Stimulated activated naive CD8-positive, alpha-beta T cell treated with anti-CD3 and anti-CD28 coated beads, Interleukin-15, Interleukin-2, amounts not matched to agents 100 U/mL and 50 U/mL, for 24 hours (primary cell): Measurements from ENCODE around the gene MAP1LC3C.

Source experiments
- ATAC-seq: fragments of 150-1000 bp; cut with Tn5 transposase; one replicate; pipeline ENCODE4 v1.10.0; 2021
- DNase-seq: peaks from one replicate; pipeline ENCODE4 v3.0.0; 2021

Gene MAP1LC3C

DNA sequence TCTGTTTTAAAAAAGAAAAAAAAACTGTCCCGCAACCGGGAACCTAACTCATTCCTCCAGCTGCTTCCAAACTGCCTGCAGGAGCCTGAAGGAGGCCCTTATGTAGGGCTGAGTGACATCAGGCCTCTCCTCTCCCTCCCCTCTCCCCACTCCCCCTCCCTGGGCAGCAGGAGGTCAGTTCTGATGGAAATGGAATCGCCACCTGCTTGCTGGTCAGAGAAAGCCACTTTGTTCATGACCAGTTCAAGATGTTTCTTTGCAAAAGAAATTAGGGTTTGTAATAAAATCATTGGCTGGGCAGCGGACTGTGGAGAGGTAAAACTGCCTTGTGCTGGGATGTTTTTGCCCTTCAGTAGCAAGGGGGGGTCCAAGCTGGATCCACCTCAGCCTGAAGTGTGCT lies at the start of gene MAP1LC3C:
Gene MAP1LC3C (minus strand): TSS at position 73 of the 400 bp plus-strand sequence. CDS start 90 bp downstream, outside the sequence.
- no peak for DNase-seq
- no peak for ATAC-seq

DNA sequence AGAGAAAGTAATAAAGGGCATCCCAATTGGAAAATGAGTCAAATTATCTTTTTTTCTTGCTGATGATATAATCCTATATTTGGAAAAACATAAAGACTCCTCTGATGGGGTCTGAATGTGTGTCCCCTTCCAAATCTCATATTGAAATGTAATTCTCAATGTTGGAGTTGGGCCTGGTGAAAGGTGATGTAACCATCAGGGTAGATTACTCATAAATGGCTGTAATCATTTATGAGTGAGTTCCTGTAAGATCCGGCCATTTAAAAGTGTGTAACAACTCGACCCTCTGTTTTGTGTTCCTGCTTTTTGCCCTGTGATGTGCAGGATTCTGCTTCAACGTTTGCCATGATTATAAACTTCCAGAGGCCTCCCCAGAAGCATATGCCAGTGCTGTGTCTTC lies 44.3 kb upstream of the MAP1LC3C start:
- DNase-seq = no peak
- ATAC-seq = no peak

DNA sequence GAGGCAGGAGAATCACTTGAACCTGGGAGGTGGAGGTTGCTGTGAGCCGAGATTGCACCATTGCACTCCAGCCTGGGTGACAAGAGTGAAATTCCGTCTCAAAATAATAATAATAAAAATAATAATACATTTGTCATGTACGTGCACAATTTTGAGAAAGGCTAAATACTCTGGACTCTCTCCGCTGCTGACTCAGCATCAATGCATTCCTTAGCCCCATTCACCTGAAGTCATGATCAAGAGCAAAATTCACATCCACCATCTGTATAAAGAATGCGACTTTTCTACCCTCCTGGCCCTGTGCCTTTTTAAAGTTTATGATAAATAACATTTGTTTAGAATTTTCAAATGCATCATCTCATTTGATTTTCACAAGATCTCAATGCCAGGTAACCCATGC lies 35.5 kb upstream of the MAP1LC3C start:
- no peak for ATAC-seq
- DNase-seq = no peak

DNA sequence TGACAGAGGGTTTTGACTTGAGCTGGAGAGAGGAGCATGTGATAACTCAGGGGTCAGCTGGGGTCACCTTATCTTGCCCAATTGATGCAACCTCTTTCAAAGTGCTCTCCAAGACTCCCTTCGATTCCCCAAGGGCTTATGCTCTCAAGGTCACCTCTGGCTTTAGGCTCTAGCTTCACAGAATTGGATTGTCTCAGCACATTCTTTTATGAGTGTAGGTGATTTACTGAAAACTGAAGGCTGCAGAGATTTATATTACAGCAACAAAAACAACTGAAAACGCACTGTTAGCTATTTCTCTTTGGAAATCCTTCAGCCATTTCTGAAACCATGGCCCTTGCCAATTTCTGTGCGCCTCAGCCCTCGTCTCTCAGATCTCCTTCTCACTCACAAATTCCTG lies 34.5 kb upstream of the MAP1LC3C start:
- ATAC-seq (no peak), DNase-seq (no peak)

DNA sequence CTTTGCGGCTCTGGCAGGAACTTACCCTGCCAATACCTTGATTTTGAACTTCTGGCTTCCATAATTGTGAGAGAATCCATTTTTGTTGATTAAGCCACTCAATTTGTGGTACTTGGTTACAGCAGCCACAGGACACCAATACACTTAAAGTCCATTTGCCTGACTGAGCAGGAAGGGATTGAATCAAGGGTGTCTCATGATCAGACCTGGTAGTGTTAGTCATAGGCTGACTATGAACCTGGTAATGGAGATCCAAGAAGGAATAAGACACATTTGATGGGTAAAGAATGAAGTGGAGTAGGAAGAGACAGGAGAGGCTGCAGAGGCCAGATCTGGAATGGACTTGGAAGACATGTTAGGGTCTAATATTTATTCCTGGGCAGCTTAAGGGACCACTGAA lies 31.2 kb upstream of the MAP1LC3C start:
- ATAC-seq (no peak), DNase-seq (no peak)

DNA sequence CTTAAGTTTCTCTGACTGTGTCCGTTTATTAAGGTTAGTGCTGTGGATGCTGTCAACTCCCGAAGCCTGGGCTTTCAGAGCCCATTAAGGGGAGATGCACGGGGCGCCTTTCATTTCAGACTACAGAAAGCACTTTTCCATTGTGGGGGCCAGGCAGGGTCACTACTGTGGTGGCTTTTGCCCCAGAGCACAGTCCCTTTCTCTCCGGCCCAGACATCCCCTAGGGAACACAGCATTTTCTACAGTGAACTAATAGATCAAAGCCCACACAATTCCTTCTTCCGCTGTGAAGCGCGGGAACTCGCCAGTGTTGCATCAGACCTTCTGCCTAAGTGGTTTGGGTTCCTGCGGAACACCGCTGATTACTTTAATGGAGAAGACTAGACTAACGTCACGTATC lies 26.8 kb upstream of the MAP1LC3C start:
- DNase-seq = no peak
- ATAC-seq = no peak

DNA sequence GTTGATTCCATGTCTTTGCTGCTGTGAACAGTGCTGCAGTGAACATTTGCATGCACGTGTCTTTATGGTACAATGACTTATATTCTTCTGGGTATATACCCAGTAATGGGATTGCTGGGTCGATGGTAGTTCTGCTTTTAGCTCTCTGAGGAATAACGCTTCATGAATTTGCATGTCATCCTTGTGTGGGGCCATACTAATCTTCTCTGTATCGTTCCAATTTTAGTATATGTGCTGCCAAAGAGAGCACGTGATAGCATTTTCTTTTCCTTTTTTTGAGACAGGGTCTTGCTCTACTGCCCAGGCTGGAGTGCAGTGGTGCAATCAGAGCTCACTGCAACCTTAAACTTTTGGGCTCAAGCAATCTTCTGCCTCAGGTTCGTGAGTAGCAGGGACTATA lies 24.9 kb upstream of the MAP1LC3C start:
- DNase-seq (no peak), ATAC-seq (no peak)

DNA sequence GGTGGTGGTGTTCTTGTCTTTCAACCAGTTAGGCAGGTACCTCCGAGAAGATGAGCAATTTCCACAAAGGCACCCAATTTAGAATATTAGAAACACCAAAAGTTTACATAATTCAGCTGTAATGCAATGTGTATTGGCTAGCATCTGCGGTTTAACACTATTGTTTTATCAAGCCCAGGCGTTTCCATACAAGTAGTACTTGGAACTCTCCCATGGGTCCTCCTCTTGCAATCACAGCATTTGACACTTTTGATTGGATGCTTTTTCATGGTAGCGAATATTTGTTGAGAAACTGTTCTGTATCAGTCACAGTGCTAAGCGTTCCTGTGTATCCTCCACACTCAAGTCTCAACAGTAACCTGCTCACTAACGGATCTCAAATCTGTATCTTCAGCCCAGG lies 20.1 kb upstream of the MAP1LC3C start:
- ATAC-seq (no peak), DNase-seq (no peak)

DNA sequence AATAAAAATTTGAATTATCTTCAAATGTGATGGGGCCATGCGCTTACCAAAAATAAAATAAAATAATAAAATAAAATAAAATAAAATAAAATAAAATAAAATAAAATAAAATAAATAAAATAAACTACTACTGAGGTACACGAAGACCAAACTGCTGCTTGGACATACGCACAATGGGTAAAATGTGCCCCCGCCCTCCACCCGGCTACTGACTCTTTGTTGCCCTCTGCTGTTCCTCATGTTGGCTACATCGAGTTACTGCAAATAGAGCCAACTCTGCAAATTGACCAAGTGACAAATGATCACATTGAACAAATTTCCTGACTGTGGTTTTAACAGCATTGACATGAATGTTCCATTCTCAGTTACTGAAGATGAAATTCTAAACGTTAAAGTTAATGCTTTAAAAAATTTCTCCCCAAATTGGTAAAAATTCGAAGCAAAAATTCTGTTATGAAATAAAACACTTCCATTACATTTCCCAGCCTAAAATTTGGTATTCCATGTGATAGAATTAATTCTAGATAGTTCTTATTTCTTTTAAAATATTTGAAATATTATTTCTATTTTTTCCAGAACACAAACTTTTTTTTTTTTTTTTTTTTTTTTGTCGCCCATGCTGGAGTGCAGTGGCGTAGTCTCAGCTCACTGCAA lies 18.8 kb upstream of the MAP1LC3C start:
- no peak for ATAC-seq
- peak; percentile 32 for DNase-seq

DNA sequence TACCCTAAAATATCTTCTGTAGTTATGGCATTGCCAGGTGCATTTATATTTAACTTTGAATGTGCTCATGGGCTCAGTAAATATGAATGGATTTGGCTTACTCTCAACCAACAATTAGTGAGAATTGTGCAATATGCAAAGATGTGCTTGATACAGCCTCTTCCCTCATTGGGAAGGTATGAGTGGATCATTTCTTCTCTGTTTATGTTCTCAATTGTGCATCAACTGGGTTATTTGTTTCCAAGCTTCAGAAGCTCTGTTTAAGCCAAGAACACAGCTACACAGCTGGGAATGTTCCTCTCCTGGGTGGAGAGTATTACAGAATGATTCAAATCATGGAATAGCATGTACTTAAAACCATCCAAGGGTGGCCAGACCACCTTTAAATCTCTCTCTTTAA lies 17.6 kb upstream of the MAP1LC3C start:
- DNase-seq (no peak), ATAC-seq (no peak)

DNA sequence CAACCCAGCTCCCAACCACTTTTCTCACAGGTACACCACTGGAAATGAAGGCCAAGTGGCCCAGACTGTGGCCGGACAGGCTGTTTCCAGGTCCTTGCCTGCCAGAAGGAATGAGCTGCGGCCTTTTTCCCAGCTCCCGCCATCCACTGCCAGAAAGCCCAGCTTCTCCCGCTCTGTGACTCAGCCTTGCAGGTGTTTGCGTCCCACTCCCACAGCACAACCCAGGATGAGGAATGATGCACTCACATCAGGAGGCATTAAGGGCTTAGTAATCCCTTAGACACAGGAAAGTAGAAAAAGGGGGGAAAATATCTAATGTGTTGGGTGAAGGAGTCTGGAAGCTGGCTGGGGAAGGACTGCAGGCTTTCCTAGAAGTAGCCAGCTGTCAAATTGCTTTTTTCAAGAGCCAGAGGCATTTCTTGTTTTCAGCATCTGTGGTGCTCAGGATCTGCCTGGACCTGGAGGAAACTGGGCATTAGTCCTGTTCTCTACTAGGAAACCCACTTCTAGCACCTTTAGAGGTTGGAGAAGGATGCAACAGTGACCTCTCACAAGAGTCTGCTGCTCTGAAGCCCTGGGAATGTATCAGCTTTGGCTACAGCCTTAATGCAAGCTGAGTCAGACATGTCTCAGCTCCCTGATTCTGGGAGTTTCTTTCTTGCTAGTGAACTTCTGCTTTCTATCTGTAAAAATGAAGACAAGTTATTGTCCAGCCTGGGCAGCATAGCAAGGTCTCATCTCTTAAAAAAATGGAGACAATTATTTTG lies 13.2 kb upstream of the MAP1LC3C start:
- DNase-seq (no peak), ATAC-seq (no peak)

DNA sequence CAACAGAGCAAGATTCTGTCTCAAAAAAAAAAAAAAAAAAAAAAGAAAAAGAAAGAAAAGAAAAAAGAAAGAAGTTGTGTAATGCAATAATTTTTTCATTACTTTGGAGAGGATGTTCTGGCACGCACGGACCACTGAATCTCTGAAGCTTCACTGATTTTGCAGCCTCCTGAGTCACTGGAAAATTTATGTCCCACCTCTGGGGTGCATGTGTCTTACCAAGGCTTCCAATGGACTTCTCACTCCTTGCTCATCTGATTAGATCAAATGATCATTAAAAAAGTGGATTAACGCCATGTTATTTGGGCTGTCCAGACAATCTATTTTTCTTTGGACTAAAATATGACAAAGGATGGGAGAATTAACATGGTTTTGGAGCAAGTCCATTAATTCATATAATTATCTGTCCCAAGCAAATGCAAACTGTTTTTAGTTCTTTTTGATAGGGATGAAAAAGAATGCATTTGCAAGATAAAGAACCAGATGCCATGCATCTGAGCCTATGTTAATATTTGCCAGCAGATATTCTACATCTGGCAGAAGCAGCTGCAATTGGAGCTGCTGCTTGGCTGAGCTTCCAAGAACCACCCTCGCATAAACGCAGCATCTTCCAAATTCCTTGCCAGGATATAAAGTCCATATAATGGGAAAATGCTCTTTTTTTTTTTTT lies 10.1 kb upstream of the MAP1LC3C start:
- ATAC-seq = no peak
- DNase-seq = no peak

DNA sequence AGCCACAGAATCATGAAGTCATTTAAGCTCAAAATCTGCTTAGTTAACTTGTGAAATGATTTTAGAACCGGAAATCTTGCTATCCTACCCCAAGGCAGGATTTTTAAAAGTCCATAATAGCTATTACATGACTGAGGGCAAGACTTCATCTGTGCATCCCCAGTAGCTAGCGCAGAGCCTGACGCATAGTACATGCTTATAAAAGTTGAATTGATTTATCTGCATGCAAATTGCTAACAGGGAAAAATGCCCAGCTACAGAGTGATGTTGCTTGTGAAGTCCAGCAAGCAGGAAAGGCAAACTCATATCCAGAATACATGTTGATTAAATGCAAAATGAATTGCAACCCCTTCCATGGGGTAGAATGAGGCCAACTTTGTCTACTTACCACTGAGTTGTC lies 8.1 kb upstream of the MAP1LC3C start:
- ATAC-seq (no peak), DNase-seq (no peak)

DNA sequence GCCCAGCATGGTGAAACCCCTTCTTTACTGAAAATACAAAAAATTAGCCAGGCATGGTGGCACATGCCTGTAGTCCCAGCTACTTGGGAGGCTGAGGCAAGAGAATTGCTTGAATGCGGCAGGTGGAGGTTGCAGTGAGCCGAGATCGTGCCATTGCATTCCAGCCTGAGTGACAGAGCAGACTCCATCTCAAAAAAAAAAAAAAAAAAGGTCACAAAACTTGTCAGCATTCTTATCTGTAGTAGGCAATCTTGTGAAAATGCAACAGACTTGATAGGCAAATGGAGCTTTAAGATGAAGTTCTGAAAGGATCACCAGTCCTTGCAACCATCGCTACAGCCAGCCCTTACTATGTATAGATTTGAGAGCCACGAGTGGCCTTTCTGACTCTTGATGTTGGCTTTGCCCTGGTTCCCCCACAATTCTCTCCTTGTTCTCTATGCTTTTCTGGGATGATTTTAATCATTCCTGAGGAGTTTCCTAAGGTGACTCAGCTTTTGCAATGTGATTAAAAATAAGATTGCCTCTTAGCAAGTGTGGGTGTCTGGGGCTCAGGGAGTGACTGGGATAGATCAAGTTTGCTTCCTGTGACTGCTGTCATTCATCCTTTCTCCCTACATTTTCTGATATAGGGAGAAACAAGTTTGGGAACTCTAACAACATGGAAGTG lies 7.1 kb upstream of the MAP1LC3C start:
- DNase-seq (no peak), ATAC-seq (no peak)

DNA sequence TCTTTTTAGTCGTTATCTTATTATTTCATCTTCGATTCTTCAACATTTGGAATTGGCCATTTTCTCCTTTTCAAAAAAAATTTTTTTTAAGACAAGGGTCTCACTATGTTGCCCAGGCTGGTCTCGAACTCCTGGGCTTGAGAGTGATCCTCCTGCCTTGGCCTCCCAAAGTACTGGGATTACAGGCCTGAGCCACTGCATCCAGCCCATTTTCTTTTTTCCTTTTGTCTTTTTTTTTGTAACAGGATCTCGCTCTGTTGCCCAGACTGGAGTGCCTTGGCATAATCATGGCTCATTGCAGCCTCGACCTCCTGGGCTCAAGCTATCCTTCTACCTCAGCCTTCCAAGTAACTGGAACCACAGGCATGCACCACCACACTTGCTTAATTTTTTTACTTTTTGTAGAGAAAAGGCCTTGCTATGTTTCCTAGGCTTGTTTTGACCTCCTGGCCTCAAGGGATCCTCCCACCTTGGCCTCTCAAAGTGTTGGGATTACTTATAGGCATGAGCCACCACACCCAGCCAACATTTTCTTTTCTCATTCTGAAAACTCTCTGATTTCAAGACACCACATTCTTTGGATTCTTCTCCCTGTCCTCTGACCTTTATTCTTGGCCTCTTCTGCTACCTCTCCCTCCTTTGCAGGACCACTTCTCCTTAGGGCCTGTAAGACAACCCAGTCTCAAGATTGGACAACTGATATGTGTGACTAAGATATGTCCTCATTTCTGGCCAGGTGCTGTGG lies 6.0 kb upstream of the MAP1LC3C start:
- DNase-seq (no peak), ATAC-seq (no peak)

DNA sequence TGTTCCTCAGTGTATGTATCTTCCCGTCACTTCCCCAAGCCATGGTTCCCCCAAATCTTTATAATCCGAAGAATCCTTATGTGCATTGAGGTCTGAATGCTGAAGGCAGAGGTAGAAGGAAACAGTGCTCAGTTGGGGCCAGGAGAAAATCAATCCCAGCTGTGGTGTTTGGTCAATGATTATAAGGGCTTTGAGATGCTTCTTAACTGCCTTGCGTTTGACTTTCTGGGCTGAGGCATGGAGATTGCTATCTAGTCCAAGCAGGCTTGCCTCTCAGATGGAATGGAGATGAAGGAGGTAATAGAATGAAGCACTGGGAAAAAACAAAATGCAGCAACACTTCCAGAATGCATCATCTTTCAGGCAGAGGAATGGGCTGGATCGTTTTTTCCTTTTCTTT lies 3.6 kb upstream of the MAP1LC3C start:
- ATAC-seq (no peak), DNase-seq (no peak)

DNA sequence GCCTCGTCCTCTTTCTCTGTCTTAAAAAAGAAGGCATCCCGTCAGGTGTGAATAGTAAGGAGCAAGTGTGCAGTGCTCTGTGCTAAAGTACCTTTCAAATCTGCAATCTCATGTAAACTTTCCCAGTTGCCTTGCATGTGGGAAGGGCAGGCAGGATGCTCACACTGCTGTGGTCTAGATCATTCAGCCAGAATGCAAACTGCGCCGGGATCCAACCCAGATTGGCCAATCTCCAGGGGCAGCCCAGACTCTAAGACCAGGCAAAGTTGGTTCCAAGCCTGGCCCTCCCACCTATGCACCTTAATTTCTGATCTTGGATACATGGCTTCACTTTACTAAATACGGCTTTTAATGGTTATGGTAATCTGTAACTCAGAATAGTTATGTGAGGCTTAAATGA lies 3.2 kb upstream of the MAP1LC3C start:
- DNase-seq (no peak), ATAC-seq (no peak)

DNA sequence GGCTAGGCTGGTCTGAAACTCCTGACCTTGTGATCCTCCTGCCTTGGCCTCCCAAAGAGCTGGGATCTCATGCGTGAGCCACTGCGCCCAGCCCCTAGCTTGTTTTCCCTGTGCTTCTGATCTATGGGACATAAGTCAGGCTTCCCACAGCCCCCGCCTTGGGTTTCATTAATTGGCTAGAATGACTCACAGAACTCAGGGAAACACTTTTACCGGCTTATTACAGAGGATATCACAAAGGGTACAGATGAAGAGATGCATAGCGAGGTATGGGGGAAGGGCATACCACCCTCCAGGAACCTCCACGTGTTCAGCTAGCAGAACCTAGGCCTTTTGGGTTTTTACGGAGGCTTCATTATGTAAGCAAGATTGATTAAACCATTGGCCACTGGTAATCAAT lies 1.5 kb upstream of the MAP1LC3C start:
- no peak for ATAC-seq

DNA sequence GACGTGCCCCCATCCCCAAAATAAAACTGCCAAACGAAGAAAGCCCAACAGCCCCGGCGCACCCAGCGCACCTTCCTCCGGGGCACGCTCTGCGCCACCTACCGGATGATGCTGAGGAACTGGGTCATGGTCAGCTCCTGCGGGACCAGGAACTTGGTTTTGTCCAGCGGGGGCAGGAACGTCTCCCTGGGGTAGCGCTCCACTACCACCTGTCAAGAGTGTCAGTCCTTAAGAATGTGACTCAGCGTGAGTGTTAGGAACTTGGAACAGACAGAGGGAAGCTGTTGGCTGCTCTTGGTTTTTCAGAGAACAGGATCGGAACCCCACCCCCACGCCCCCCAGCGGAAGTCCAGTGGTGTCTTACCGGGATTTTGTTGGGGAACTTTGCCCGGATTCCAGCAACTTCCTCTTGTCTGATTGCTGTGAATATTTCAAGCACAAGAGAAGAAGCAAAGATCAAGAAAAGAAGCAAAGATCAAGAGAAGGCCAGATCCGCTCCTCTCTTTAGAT lies 431 bp downstream of the MAP1LC3C start:
- DNase-seq (peak; percentile 66), ATAC-seq (peak; percentile 77)

More for the DNA sequence above, 1.5 kb upstream of the MAP1LC3C start:
- DNase-seq = no peak

DNA sequence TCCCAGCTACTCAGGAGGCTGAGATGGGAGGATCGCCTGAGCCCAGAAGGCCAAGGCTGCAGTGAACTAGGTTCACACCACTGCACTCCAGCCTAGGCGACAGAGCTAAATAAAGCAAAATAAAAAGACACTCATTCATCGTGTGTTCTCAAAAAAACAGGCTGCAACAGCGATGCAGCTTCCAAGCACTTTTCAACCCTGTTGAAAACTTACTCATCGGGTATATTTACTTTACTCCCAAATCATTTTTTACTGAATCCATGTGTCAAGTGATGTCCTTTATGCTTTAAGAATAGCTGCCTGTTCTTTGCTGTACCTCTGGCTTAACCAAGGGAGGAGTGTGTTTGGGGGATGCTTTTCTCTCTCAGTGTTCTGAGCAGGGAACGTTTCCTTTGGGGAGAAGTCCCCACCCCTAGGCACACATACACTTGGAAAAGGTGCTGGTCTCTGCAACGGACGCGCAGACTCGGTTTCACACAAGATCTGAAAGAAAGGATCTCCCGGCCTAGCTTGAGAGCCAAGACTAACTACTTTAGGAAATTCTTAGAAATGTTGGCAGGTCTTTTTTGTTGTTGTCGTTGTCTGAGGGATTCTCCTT lies 1.4 kb downstream of the MAP1LC3C start:
- DNase-seq = no peak
- no peak for ATAC-seq

DNA sequence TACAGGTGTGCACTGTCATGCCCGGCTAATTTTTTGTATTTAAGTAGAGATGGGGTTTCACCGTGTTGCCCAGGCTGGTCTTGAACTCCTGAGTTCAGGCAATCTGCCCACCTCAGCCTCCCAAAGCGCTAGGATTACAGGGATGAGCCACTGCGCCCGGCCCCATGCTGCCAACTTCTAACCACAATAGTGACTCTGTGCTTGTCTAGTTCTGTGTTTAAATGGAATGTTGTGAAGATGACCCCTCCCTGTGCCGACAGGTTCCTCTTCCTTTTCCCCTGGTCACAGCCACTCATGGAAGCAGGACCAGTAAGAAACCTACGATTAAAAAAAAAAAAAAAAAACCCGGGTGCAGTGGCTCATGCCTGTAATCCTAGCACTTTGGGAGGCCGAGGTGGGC lies 4.7 kb downstream of the MAP1LC3C start:
- no peak for DNase-seq
- ATAC-seq = no peak

DNA sequence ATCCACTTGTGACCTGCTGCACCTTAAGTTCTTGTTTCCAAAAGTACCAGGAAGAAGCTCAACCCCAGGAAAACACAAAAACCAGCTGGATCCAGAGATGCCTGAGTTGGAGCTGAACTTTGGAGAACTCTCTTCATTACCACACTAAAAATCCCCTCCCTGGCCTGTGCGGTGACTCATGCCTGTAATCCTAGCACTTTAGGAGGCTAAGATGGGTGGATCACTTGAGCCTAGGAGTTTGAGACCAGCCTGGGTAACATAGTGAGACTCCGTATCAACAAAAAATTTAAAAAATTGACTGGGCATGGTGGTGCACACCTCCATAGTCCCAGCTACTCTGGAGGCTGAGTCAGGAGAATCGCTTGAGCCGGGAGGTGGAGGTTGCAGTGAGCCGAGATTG lies 6.2 kb downstream of the MAP1LC3C start:
- DNase-seq (no peak), ATAC-seq (no peak)
